Lower leg skin (tissue), 3 donors: ENCODE measurements around the gene SLC40A1.

Experiments used
- CTCF ChIP-seq, 3 donors: fragments of 450-650 bp; IDR thresholded peaks; one replicate each; pipeline ENCODE4 v1.5.1; 2016; ENCODE audit warnings: antibody characterized with exemption in 3 of 3, mild to moderate bottlenecking in 3 of 3, moderate library complexity in 2 of 3
- POLR2A ChIP-seq, 2 donors: fragments of 450-650 bp; IDR thresholded peaks; one replicate each; pipeline ENCODE4 v1.6.1; 2016 to 2017; ENCODE audit warnings: antibody characterized with exemption in 2 of 2, mild to moderate bottlenecking in 1 of 2, moderate library complexity in 1 of 2

DNA sequence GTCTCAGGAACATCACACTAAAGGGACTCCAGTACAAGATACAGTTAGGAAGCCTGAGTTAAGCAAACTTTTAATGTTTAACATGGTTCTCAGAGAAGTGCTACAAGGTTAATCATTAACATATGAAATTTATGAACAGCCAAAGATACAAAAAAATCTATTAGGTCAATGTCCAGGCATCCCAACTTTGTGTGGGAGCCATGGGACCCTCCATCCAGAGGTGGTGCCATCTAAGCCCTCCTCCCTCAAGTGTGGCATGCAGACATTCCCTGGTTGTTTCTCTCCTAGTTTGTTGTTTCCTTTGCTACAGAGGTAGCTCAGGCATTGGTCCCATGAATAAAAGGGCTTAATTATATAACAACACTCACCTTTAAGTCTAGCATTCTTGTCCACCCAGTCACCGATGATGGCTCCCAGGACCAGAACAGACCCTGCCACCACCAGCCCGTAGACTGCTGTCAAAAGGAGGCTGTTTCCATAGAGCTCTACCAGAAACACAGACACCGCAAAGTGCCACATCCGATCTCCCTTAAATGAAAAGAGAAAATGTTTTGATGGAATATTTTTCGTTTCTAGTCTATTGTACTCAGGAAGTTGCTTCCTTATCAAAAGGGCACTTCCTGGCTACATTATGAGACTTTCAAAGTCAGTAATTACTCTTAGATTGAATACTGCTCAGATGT lies 5.7 kb downstream of the SLC40A1 start:
- TF ChIP-seq CTCF (IDR thresholded peaks at IDR 0.05) (no peak), POLR2A (IDR thresholded peaks at IDR 0.05) (no peak)
